ENCODE results near the gene CDIPT. TPM values are rescaled to one million over a fixed set of nuclear protein-coding genes. Genes with fewer than 3 reads are reported as not detected.
"Not testable (repeated sequence)": the region's sequence is repeated elsewhere in the genome, so short reads cannot be mapped to it uniquely, and the experiment has no call there.

The CDIPT gene
- total RNA-seq (47.7 TPM), polyA plus RNA-seq (100 to 1,000 TPM; 100 to 122 (median 108) TPM)

GRCh38 chr16:29862884-29863668, at the start of gene CDIPT:
TSS of gene CDIPT (minus strand) at chr16:29863226. CDS start at chr16:29862857, 369 bp downstream.
- Histone ChIP-seq H3K27me3 (ENCODE audit: control insufficient read depth, insufficient read depth, low read length) (no peaks in the 10 kb centered on the region), H3K27ac (ENCODE audit: insufficient read depth, low read length, poor library complexity, severe bottlenecking) (peak within 1 kb of the TSS; percentile 82), H3K36me3 (ENCODE audit: control insufficient read depth, insufficient read depth, low read length) (peaks cover 25% of the 10 kb centered on the region), H3K4me3 (ENCODE audit: low read depth, low read length) (peak within 1 kb of the TSS; percentile 90), H3K4me1 (ENCODE audit: control insufficient read depth, insufficient read depth, low read length, poor library complexity, severe bottlenecking) (peaks cover 27% of the 10 kb centered on the region), H3K9me3 (ENCODE audit: control insufficient read depth in 2 of 2, low read length in 2 of 2) (no peaks in the 10 kb centered on the region)
- H3K4me1 Mint-ChIP-seq, result peaks cover 4 to 39% (median 16%) of the 10 kb centered on the region in 4 donors
- DNase-seq, result peak; percentile 90 to 98 (median 96)
- H3K36me3 Mint-ChIP-seq, result peaks cover 18% of the 10 kb centered on the region
- ATAC-seq (ENCODE audit: low read depth in 2 of 2), result peak; percentile 99 to 100
- no peaks in the 10 kb centered on the region for H3K9me3 Mint-ChIP-seq
- H3K4me3 Mint-ChIP-seq, result peak within 1 kb of the TSS; percentile 86 to 99 (median 97)
- peak within 1 kb of the TSS; percentile 98 to 99 (median 98) for H3K27ac Mint-ChIP-seq
- H3K27me3 Mint-ChIP-seq, result peaks cover 9% of the 10 kb centered on the region

- DNase-seq, result no peak
- H3K27ac Mint-ChIP-seq, result peak overlapping the region in 1 of 3 donors; percentile 62
- no peak overlapping the region for H3K4me3 Mint-ChIP-seq
- H3K36me3 Mint-ChIP-seq, result peaks cover 31% of the 10 kb centered on the region
- Histone ChIP-seq H3K4me1 (ENCODE audit: control insufficient read depth, insufficient read depth, low read length, poor library complexity, severe bottlenecking) (no peaks in the 10 kb centered on the region), H3K4me3 (ENCODE audit: low read depth, low read length) (no peak overlapping the region), H3K9me3 (ENCODE audit: control insufficient read depth in 2 of 2, low read length in 2 of 2) (no peaks in the 10 kb centered on the region), H3K27ac (ENCODE audit: insufficient read depth, low read length, poor library complexity, severe bottlenecking) (no peak overlapping the region), H3K36me3 (ENCODE audit: control insufficient read depth, insufficient read depth, low read length) (peaks cover 16% of the 10 kb centered on the region), H3K27me3 (ENCODE audit: control insufficient read depth, insufficient read depth, low read length) (no peaks in the 10 kb centered on the region)
- no peaks in the 10 kb centered on the region for H3K9me3 Mint-ChIP-seq
- H3K27me3 Mint-ChIP-seq, result no peaks in the 10 kb centered on the region
- no peak for ATAC-seq (ENCODE audit: low read depth in 2 of 2)
- peaks cover 0 to 9% (median 2%) of the 10 kb centered on the region in 4 donors for H3K4me1 Mint-ChIP-seq
Observed at GRCh38 chr16:29912087-29912486, 49.1 kb upstream of the CDIPT start.

- Histone ChIP-seq H3K4me3 (ENCODE audit: low read depth, low read length) (no peak overlapping the region), H3K9me3 (ENCODE audit: control insufficient read depth in 2 of 2, low read length in 2 of 2) (no peaks in the 10 kb centered on the region), H3K4me1 (ENCODE audit: control insufficient read depth, insufficient read depth, low read length, poor library complexity, severe bottlenecking) (no peaks in the 10 kb centered on the region), H3K27me3 (ENCODE audit: control insufficient read depth, insufficient read depth, low read length) (no peaks in the 10 kb centered on the region), H3K27ac (ENCODE audit: insufficient read depth, low read length, poor library complexity, severe bottlenecking) (no peak overlapping the region), H3K36me3 (ENCODE audit: control insufficient read depth, insufficient read depth, low read length) (peaks cover 12% of the 10 kb centered on the region)
- DNase-seq (no peak), ATAC-seq (ENCODE audit: low read depth in 2 of 2) (no peak)
- Mint-ChIP-seq H3K4me3 (no peak overlapping the region), H3K36me3 (peaks cover 26% of the 10 kb centered on the region), H3K9me3 (no peaks in the 10 kb centered on the region), H3K27me3 (no peaks in the 10 kb centered on the region), H3K27ac (no peak overlapping the region), H3K4me1 (peaks cover 0 to 9% (median under 1%) of the 10 kb centered on the region in 4 donors)
Observed at GRCh38 chr16:29911676-29912010, 48.6 kb upstream of the CDIPT start.

- Histone ChIP-seq H3K27ac (ENCODE audit: insufficient read depth, low read length, poor library complexity, severe bottlenecking) (no peak overlapping the region), H3K36me3 (ENCODE audit: control insufficient read depth, insufficient read depth, low read length) (peaks cover 6% of the 10 kb centered on the region), H3K27me3 (ENCODE audit: control insufficient read depth, insufficient read depth, low read length) (no peaks in the 10 kb centered on the region), H3K9me3 (ENCODE audit: control insufficient read depth in 2 of 2, low read length in 2 of 2) (no peaks in the 10 kb centered on the region), H3K4me3 (ENCODE audit: low read depth, low read length) (no peak overlapping the region), H3K4me1 (ENCODE audit: control insufficient read depth, insufficient read depth, low read length, poor library complexity, severe bottlenecking) (no peaks in the 10 kb centered on the region)
- no peak overlapping the region for H3K4me3 Mint-ChIP-seq
- DNase-seq (no peak), ATAC-seq (ENCODE audit: low read depth in 2 of 2) (no peak)
- H3K9me3 Mint-ChIP-seq, result no peaks in the 10 kb centered on the region
- H3K4me1 Mint-ChIP-seq, result peaks cover 0 to 6% (median 0%) of the 10 kb centered on the region in 4 donors
- H3K27ac Mint-ChIP-seq, result no peak overlapping the region
- H3K27me3 Mint-ChIP-seq, result no peaks in the 10 kb centered on the region
- H3K36me3 Mint-ChIP-seq, result peaks cover 26% of the 10 kb centered on the region
Observed at GRCh38 chr16:29910819-29911675, 48.0 kb upstream of the CDIPT start.

- not testable (repeated sequence) for DNase-seq; H3K27me3 Mint-ChIP-seq; ATAC-seq (ENCODE audit: low read depth in 2 of 2)
Observed at GRCh38 chr16:29909851-29910250, 46.8 kb upstream of the CDIPT start.

GRCh38 chr16:29909391-29909790, 46.4 kb upstream of the CDIPT start:
- Mint-ChIP-seq H3K27ac (no peak overlapping the region), H3K27me3 (no peaks in the 10 kb centered on the region), H3K36me3 (peaks cover 14% of the 10 kb centered on the region), H3K4me1 (peaks cover 0 to 1% (median 0%) of the 10 kb centered on the region in 4 donors), H3K9me3 (no peaks in the 10 kb centered on the region), H3K4me3 (no peak overlapping the region)
- no peaks in the 10 kb centered on the region for H3K9me3 ChIP-seq (ENCODE audit: control insufficient read depth in 2 of 2, low read length in 2 of 2)
- no peaks in the 10 kb centered on the region for H3K36me3 ChIP-seq (ENCODE audit: control insufficient read depth, insufficient read depth, low read length)
- no peaks in the 10 kb centered on the region for H3K27me3 ChIP-seq (ENCODE audit: control insufficient read depth, insufficient read depth, low read length)
- no peak overlapping the region for H3K4me3 ChIP-seq (ENCODE audit: low read depth, low read length)
- no peak for DNase-seq
- ATAC-seq (ENCODE audit: low read depth in 2 of 2), result peak in 1 of 2 donors; percentile 12
- H3K27ac ChIP-seq (ENCODE audit: insufficient read depth, low read length, poor library complexity, severe bottlenecking), result no peak overlapping the region
- H3K4me1 ChIP-seq (ENCODE audit: control insufficient read depth, insufficient read depth, low read length, poor library complexity, severe bottlenecking), result no peaks in the 10 kb centered on the region

More at GRCh38 chr16:29909851-29910250, 46.8 kb upstream of the CDIPT start:
- not testable (repeated sequence) for H3K27ac ChIP-seq (ENCODE audit: insufficient read depth, low read length, poor library complexity, severe bottlenecking); H3K27me3 ChIP-seq (ENCODE audit: control insufficient read depth, insufficient read depth, low read length); H3K9me3 ChIP-seq (ENCODE audit: control insufficient read depth in 2 of 2, low read length in 2 of 2); H3K4me1 ChIP-seq (ENCODE audit: control insufficient read depth, insufficient read depth, low read length, poor library complexity, severe bottlenecking); H3K9me3 Mint-ChIP-seq; H3K4me3 ChIP-seq (ENCODE audit: low read depth, low read length); H3K4me1 Mint-ChIP-seq; H3K27ac Mint-ChIP-seq; H3K36me3 ChIP-seq (ENCODE audit: control insufficient read depth, insufficient read depth, low read length)
- peak overlapping the region in 1 of 4 donors; percentile 92 for H3K4me3 Mint-ChIP-seq
- peaks cover 17% of the 10 kb centered on the region for H3K36me3 Mint-ChIP-seq

GRCh38 chr16:29908719-29909220, 45.7 kb upstream of the CDIPT start:
- Histone ChIP-seq H3K27me3 (ENCODE audit: control insufficient read depth, insufficient read depth, low read length) (no peaks in the 10 kb centered on the region), H3K27ac (ENCODE audit: insufficient read depth, low read length, poor library complexity, severe bottlenecking) (no peak overlapping the region), H3K9me3 (ENCODE audit: control insufficient read depth in 2 of 2, low read length in 2 of 2) (no peaks in the 10 kb centered on the region), H3K36me3 (ENCODE audit: control insufficient read depth, insufficient read depth, low read length) (no peaks in the 10 kb centered on the region), H3K4me3 (ENCODE audit: low read depth, low read length) (no peak overlapping the region), H3K4me1 (ENCODE audit: control insufficient read depth, insufficient read depth, low read length, poor library complexity, severe bottlenecking) (no peaks in the 10 kb centered on the region)
- Mint-ChIP-seq H3K9me3 (no peaks in the 10 kb centered on the region), H3K4me1 (peaks cover 0 to 1% (median 0%) of the 10 kb centered on the region in 4 donors), H3K36me3 (peaks cover 9% of the 10 kb centered on the region), H3K27ac (no peak overlapping the region), H3K4me3 (no peak overlapping the region), H3K27me3 (no peaks in the 10 kb centered on the region)
- DNase-seq (no peak), ATAC-seq (ENCODE audit: low read depth in 2 of 2) (no peak)

Measured in CD4-positive, CD25-positive, alpha-beta regulatory T cell (primary cell).